Activated B cell treated with CpG ODN at 0.5 μM for 24 hours (primary cell): Measurements from ENCODE around the gene SEC16B. TPM values are rescaled to one million over a fixed set of nuclear protein-coding genes. Genes with fewer than 3 reads are reported as not detected.

ENCODE experiments used
- ATAC-seq: fragments of 200-7000 bp; cut with Tn5 transposase; one replicate; pipeline ENCODE4 v1.10.0; 2021; ENCODE audit warnings: low read depth, mild to moderate bottlenecking, moderate library complexity
- CTCF ChIA-PET: fragments of 350-600 bp; sonication (Branson Sonifier 250); formaldehyde crosslinking; loops from one replicate; lab custom pipeline; 2021; ENCODE audit warnings: antibody characterized with exemption; lab: Charles Lee
- POLR2A ChIA-PET: fragments of 350-600 bp; sonication (Branson Sonifier 250); formaldehyde crosslinking; loops from one replicate; lab custom pipeline; 2021; ENCODE audit warnings: antibody characterized with exemption; lab: Charles Lee
- DNase-seq: peaks from one replicate; pipeline ENCODE4 v3.0.0; 2022
- H3K27ac Mint-ChIP-seq: one replicate; pipeline ENCODE4 v1.8.0; 2020; ENCODE audit warnings: mixed read lengths
- H3K27me3 Mint-ChIP-seq: one replicate; pipeline ENCODE4 v1.8.0; 2021; ENCODE audit warnings: mixed read lengths
- H3K36me3 Mint-ChIP-seq: one replicate; pipeline ENCODE4 v1.8.0; 2021; ENCODE audit warnings: low read depth, mixed read lengths
- H3K4me1 Mint-ChIP-seq: one replicate; pipeline ENCODE4 v1.8.0; 2021; ENCODE audit warnings: mixed read lengths
- H3K4me3 Mint-ChIP-seq: one replicate; pipeline ENCODE4 v1.8.0; 2020; ENCODE audit warnings: mild to moderate bottlenecking, mixed read lengths
- H3K9me3 Mint-ChIP-seq: one replicate; pipeline ENCODE4 v1.8.0; 2020; ENCODE audit warnings: mixed read lengths
- intact Hi-C: fragments of 100-400 bp; cut with micrococcal nuclease; formaldehyde crosslinking; loops from one replicate; pipeline ENCODE4 v1.15.1; 2024
- total RNA-seq: library from RNA; stranded (reverse); gene quantifications from 2 replicates; pipeline ENCODE4 v1.2.3, GENCODE V29; 2022
- TF ChIP-seq, protein P1 (sequence below): fragments of 200-600 bp; IDR thresholded peaks from one replicate; pipeline ENCODE4 v1.8.0; 2022; ENCODE audit warnings: antibody characterized with exemption, mild to moderate bottlenecking

SEC16B gene
- total RNA-seq, 1 donor from 2014 or later: not detected

DNA sequence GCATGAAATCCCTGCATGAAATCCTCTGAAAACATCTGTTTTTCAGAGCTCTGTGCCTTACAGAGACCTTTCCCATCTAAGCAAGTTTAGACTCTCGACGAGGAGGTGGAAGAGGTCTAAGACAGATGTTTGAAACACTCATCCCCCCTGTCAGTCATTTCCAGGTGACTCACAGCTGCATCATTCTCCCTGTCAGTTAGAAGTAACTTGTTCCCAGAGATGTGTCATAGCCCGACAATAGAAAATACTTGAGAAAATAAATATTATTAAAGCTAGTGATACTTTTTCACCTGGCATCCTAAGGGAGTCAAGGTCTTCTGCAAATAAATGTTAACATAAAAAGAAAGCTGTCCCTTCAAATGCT lies 41.6 kb upstream of the SEC16B start:
- Mint-ChIP-seq H3K27ac (no peak overlapping the region), H3K27me3 (peaks cover 3% of the 10 kb centered on the region), H3K4me3 (no peak overlapping the region), H3K9me3 (no peaks in the 10 kb centered on the region), H3K4me1 (no peaks in the 10 kb centered on the region), H3K36me3 (no peaks in the 10 kb centered on the region)
- TF ChIP-seq, protein P1, sequence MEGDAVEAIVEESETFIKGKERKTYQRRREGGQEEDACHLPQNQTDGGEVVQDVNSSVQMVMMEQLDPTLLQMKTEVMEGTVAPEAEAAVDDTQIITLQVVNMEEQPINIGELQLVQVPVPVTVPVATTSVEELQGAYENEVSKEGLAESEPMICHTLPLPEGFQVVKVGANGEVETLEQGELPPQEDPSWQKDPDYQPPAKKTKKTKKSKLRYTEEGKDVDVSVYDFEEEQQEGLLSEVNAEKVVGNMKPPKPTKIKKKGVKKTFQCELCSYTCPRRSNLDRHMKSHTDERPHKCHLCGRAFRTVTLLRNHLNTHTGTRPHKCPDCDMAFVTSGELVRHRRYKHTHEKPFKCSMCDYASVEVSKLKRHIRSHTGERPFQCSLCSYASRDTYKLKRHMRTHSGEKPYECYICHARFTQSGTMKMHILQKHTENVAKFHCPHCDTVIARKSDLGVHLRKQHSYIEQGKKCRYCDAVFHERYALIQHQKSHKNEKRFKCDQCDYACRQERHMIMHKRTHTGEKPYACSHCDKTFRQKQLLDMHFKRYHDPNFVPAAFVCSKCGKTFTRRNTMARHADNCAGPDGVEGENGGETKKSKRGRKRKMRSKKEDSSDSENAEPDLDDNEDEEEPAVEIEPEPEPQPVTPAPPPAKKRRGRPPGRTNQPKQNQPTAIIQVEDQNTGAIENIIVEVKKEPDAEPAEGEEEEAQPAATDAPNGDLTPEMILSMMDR: no peak
- no peak for DNase-seq
- ATAC-seq: no peak
- POLR2A ChIA-PET: no interaction called here
- intact Hi-C loops: no loop called here
- CTCF ChIA-PET: interaction anchor here (0.9 kb wide), 1 partner anchor 21 kb away, joined by 3 read pairs; no protein-coding TSS in a partner anchor

GRCh38 chr1:178010674-178011464 lies 41.0 kb upstream of the SEC16B start:
- ATAC-seq: no peak
- Mint-ChIP-seq H3K4me1 (no peaks in the 10 kb centered on the region), H3K27me3 (peaks cover 3% of the 10 kb centered on the region), H3K36me3 (no peaks in the 10 kb centered on the region), H3K27ac (no peak overlapping the region), H3K4me3 (no peak overlapping the region), H3K9me3 (no peaks in the 10 kb centered on the region)
- intact Hi-C loops: no loop called here
- ChIA-PET CTCF (interaction anchor here (0.9 kb wide), 1 partner anchor 21 kb away, joined by 3 read pairs; no protein-coding TSS in a partner anchor), POLR2A (no interaction called here)
- no peak for DNase-seq
- TF ChIP-seq, protein P1: no peak

DNA sequence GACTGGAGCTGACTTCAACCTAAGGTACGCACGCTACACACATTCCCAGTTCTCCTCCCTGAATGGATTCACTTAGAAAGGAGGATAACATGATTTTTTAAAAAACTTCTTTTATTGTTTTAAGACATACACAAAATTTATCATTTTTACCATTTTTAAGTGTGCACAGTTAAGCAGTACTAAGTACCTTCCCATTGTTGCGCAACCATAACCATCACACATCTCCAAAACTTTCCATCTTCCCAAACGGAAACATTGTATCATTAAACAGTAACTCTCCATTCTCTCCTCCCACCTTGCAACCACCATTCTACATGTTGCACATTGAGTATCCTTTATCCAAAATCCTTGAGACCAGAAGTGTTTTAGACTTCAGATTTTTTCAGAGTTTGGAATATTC lies 36.2 kb upstream of the SEC16B start:
- H3K27ac Mint-ChIP-seq: no peak overlapping the region
- intact Hi-C loops: no loop called here
- no peaks in the 10 kb centered on the region for H3K9me3 Mint-ChIP-seq
- ChIA-PET POLR2A (no interaction called here), CTCF (no interaction called here)
- H3K4me1 Mint-ChIP-seq: no peaks in the 10 kb centered on the region
- ATAC-seq: no peak
- H3K27me3 Mint-ChIP-seq: peaks cover 6% of the 10 kb centered on the region
- no peaks in the 10 kb centered on the region for H3K36me3 Mint-ChIP-seq
- no peak for DNase-seq
- H3K4me3 Mint-ChIP-seq: no peak overlapping the region
- TF ChIP-seq, protein P1: no peak

DNA sequence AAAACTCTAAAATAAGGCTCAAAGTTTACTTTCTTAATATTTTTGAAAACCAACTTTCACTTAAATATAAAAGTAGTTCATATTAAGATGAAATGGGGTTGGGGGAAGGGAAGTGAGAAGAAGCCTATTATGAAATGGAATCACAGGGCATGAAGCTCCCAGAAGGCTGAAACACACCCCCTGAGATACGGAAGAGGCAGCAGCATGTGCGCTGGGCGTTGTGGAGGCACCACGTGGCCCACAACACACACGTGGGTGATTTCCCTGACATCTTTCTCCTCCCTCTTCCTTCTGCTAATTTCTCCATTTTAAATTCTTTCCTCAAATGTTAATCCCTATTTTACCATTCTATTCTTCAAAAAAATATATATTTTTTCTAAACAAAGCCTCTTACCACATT lies 35.6 kb upstream of the SEC16B start:
- CTCF ChIA-PET: no interaction called here
- no peaks in the 10 kb centered on the region for H3K9me3 Mint-ChIP-seq
- ATAC-seq: no peak
- no peak overlapping the region for H3K27ac Mint-ChIP-seq
- peaks cover 9% of the 10 kb centered on the region for H3K27me3 Mint-ChIP-seq
- no peaks in the 10 kb centered on the region for H3K36me3 Mint-ChIP-seq
- TF ChIP-seq, protein P1: no peak
- POLR2A ChIA-PET: no interaction called here
- H3K4me3 Mint-ChIP-seq: no peak overlapping the region
- intact Hi-C loops: no loop called here
- H3K4me1 Mint-ChIP-seq: no peaks in the 10 kb centered on the region
- no peak for DNase-seq

DNA sequence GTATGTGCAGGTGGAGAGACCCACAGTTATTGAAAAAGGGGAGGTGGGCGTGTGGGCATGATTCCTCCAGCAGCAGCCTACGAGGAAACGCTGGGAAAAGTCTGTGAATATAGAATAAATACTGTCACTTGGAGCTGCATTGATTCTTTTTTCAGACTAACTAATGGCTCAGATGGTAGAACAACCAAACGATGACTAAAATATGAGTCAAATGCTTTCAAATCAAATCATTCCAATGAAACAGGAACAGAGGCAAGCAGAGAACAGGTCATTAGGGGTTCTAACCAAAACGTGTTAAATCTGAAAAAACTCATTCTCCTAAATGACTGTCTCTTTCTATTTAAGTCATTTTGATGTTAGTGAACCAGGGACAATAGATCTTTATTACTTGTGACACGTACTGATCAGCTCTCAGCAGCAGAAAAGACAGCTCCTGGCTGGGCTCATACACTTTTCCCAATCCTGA lies 35.1 kb upstream of the SEC16B start:
- Mint-ChIP-seq H3K9me3 (no peaks in the 10 kb centered on the region), H3K27ac (no peak overlapping the region), H3K27me3 (peaks cover 9% of the 10 kb centered on the region), H3K4me3 (no peak overlapping the region), H3K4me1 (no peaks in the 10 kb centered on the region), H3K36me3 (no peaks in the 10 kb centered on the region)
- DNase-seq: no peak
- CTCF ChIA-PET: no interaction called here
- POLR2A ChIA-PET: no interaction called here
- TF ChIP-seq, protein P1: no peak
- intact Hi-C loops: no loop called here
- ATAC-seq: no peak
